Measurements from ENCODE around the gene AGAP3.
"Not testable (repeated sequence)": the region's sequence is repeated elsewhere in the genome, so short reads cannot be mapped to it uniquely, and the experiment has no call there.

The AGAP3 gene

GRCh38 chr7:151085691-151086620, at the start of gene AGAP3:
AGAP3 (plus strand) TSS chr7:151086475; CDS start chr7:151086742, 267 bp downstream.
- DNase-seq = peak; percentile 69

- DNase-seq = no peak
Measured at GRCh38 chr7:151038951-151039849, 47.1 kb upstream of the AGAP3 start.

- no peak for DNase-seq
Measured at GRCh38 chr7:151039850-151040548, 46.3 kb upstream of the AGAP3 start.

- DNase-seq = no peak
Measured at GRCh38 chr7:151040616-151041375, 45.5 kb upstream of the AGAP3 start.

GRCh38 chr7:151043449-151043848, 42.8 kb upstream of the AGAP3 start:
- DNase-seq = not testable (repeated sequence)

GRCh38 chr7:151043959-151044358, 42.3 kb upstream of the AGAP3 start:
- no peak for DNase-seq

GRCh38 chr7:151045262-151045661, 41.0 kb upstream of the AGAP3 start:
- no peak for DNase-seq

GRCh38 chr7:151045967-151046366, 40.3 kb upstream of the AGAP3 start:
- no peak for DNase-seq

GRCh38 chr7:151046603-151047573, 39.4 kb upstream of the AGAP3 start:
- DNase-seq = peak; percentile 10

- DNase-seq = no peak
Measured at GRCh38 chr7:151047976-151048815, 38.1 kb upstream of the AGAP3 start, which contains the start of gene ASIC3. ASIC3 (plus strand) TSS chr7:151048531; CDS start chr7:151048886, 355 bp downstream.

- DNase-seq = no peak
Measured at GRCh38 chr7:151048911-151049463, 37.3 kb upstream of the AGAP3 start.

GRCh38 chr7:151051108-151051507, 35.2 kb upstream of the AGAP3 start:
- no peak for DNase-seq

GRCh38 chr7:151053096-151053495, 33.2 kb upstream of the AGAP3 start:
- DNase-seq = no peak

GRCh38 chr7:151053751-151054150, 32.5 kb upstream of the AGAP3 start:
- DNase-seq = no peak

GRCh38 chr7:151056283-151056665, 30.0 kb upstream of the AGAP3 start:
- no peak for DNase-seq

- DNase-seq = no peak
Measured at GRCh38 chr7:151056666-151057505, 29.4 kb upstream of the AGAP3 start.

GRCh38 chr7:151057506-151057988, 28.7 kb upstream of the AGAP3 start, which contains the start of gene CDK5:
CDK5 (minus strand) TSS chr7:151057897; CDS start chr7:151057848, 49 bp downstream.
- DNase-seq = no peak

Measured in NCI-H1105 treated with DMSO at 0.1 percent for 48 hours (cell line).